ENCODE results near the gene CCDC57. TPM values are rescaled to one million over a fixed set of nuclear protein-coding genes. Genes with fewer than 3 reads are reported as not detected.

Gene CCDC57
- total RNA-seq, 1 experiment from 2014 or later: 31.0 TPM

GRCh38 chr17:82127315-82127595 lies 85.4 kb downstream of the CCDC57 start:
- H3K27me3 Mint-ChIP-seq (ENCODE audit: insufficient read depth, unreplicated experiment): no peaks in the 10 kb centered on the region
- no peak overlapping the region for H3K27ac Mint-ChIP-seq (ENCODE audit: unreplicated experiment)
- no peak overlapping the region for H3K4me3 Mint-ChIP-seq (ENCODE audit: unreplicated experiment)
- H3K4me3 ChIP-seq (ENCODE audit: low read depth, low read length): no peak overlapping the region
- H3K4me1 Mint-ChIP-seq (ENCODE audit: low read depth, unreplicated experiment): no peaks in the 10 kb centered on the region
- DNase-seq: no peak
- H3K36me3 Mint-ChIP-seq (ENCODE audit: insufficient read depth, unreplicated experiment): peaks cover 5% of the 10 kb centered on the region
- intact Hi-C loops (cut with micrococcal nuclease; ENCODE audit: unreplicated experiment): no loop called here
- no peaks in the 10 kb centered on the region for H3K4me1 ChIP-seq
- no peaks in the 10 kb centered on the region for H3K27me3 ChIP-seq (replicated peaks; ENCODE audit: control insufficient read depth, insufficient read depth, low read length)
- no peak for TF ChIP-seq CTCF (IDR thresholded peaks at IDR 0.05; ENCODE audit: insufficient read depth in 1 of 2, low read depth in 1 of 2, low read length in 1 of 2, severe bottlenecking in 1 of 2, unreplicated experiment in 1 of 2)
- ChIA-PET CTCF (no interaction called here), POLR2A (no interaction called here)
- no TSS peak for BruUV-seq (replicated peaks)
- no peaks in the 10 kb centered on the region for H3K36me3 ChIP-seq (ENCODE audit: control insufficient read depth, insufficient read depth, low read length)
- no peaks in the 10 kb centered on the region for H3K9me3 Mint-ChIP-seq (ENCODE audit: unreplicated experiment)
- H3K9me3 ChIP-seq: no peaks in the 10 kb centered on the region

GRCh38 chr17:82126556-82127314 lies 85.9 kb downstream of the CCDC57 start:
- H3K4me3 ChIP-seq (ENCODE audit: low read depth, low read length): no peak overlapping the region
- TF ChIP-seq CTCF (IDR thresholded peaks at IDR 0.05; ENCODE audit: insufficient read depth in 1 of 2, low read depth in 1 of 2, low read length in 1 of 2, severe bottlenecking in 1 of 2, unreplicated experiment in 1 of 2): no peak
- no peaks in the 10 kb centered on the region for H3K36me3 ChIP-seq (ENCODE audit: control insufficient read depth, insufficient read depth, low read length)
- H3K27me3 ChIP-seq (replicated peaks; ENCODE audit: control insufficient read depth, insufficient read depth, low read length): no peaks in the 10 kb centered on the region
- no peaks in the 10 kb centered on the region for H3K4me1 Mint-ChIP-seq (ENCODE audit: low read depth, unreplicated experiment)
- BruUV-seq (replicated peaks): no TSS peak
- H3K36me3 Mint-ChIP-seq (ENCODE audit: insufficient read depth, unreplicated experiment): peaks cover 5% of the 10 kb centered on the region
- no peaks in the 10 kb centered on the region for H3K9me3 Mint-ChIP-seq (ENCODE audit: unreplicated experiment)
- H3K4me1 ChIP-seq: no peaks in the 10 kb centered on the region
- H3K9me3 ChIP-seq: no peaks in the 10 kb centered on the region
- intact Hi-C loops (cut with micrococcal nuclease; ENCODE audit: unreplicated experiment): no loop called here
- CTCF ChIA-PET: no interaction called here
- H3K4me3 Mint-ChIP-seq (ENCODE audit: unreplicated experiment): no peak overlapping the region
- no peaks in the 10 kb centered on the region for H3K27me3 Mint-ChIP-seq (ENCODE audit: insufficient read depth, unreplicated experiment)
- POLR2A ChIA-PET: no interaction called here
- no peak for DNase-seq
- H3K27ac Mint-ChIP-seq (ENCODE audit: unreplicated experiment): no peak overlapping the region

- no peak for DNase-seq
- H3K36me3 Mint-ChIP-seq (ENCODE audit: insufficient read depth, unreplicated experiment): peaks cover 10% of the 10 kb centered on the region
- H3K27me3 Mint-ChIP-seq (ENCODE audit: insufficient read depth, unreplicated experiment): no peaks in the 10 kb centered on the region
- no peaks in the 10 kb centered on the region for H3K4me1 ChIP-seq
- no peak overlapping the region for H3K4me3 ChIP-seq (ENCODE audit: low read depth, low read length)
- no peaks in the 10 kb centered on the region for H3K4me1 Mint-ChIP-seq (ENCODE audit: low read depth, unreplicated experiment)
- CTCF ChIA-PET: interaction anchor here (0.6 to 0.9 kb wide), 2 partner anchors 42 to 94 kb away, joined by 4 to 5 read pairs; no protein-coding TSS in a partner anchor
- intact Hi-C loops (cut with micrococcal nuclease; ENCODE audit: unreplicated experiment): no loop called here
- no TSS peak for BruUV-seq (replicated peaks)
- H3K36me3 ChIP-seq (ENCODE audit: control insufficient read depth, insufficient read depth, low read length): no peaks in the 10 kb centered on the region
- H3K27me3 ChIP-seq (replicated peaks; ENCODE audit: control insufficient read depth, insufficient read depth, low read length): no peaks in the 10 kb centered on the region
- H3K9me3 ChIP-seq: no peaks in the 10 kb centered on the region
- no peak overlapping the region for H3K27ac Mint-ChIP-seq (ENCODE audit: unreplicated experiment)
- H3K4me3 Mint-ChIP-seq (ENCODE audit: unreplicated experiment): no peak overlapping the region
- POLR2A ChIA-PET: interaction anchor here (0.6 kb wide), 1 partner anchor 21 kb away, joined by 7 read pairs; no protein-coding TSS in a partner anchor
- TF ChIP-seq CTCF (IDR thresholded peaks at IDR 0.05; ENCODE audit: insufficient read depth in 1 of 2, low read depth in 1 of 2, low read length in 1 of 2, severe bottlenecking in 1 of 2, unreplicated experiment in 1 of 2): no peak
- no peaks in the 10 kb centered on the region for H3K9me3 Mint-ChIP-seq (ENCODE audit: unreplicated experiment)
Measured at GRCh38 chr17:82124101-82124500, 88.5 kb downstream of the CCDC57 start.
